CMK (cell line): Measurements from ENCODE around the gene LCMT1.
A peak's percentile ranks its signal among the peaks of the same experiment; 100 is the strongest.
"Not testable (repeated sequence)": the region's sequence is repeated elsewhere in the genome, so short reads cannot be mapped to it uniquely, and the experiment has no call there.

ENCODE experiments used
- DNase-seq: peaks from one replicate; pipeline ENCODE4 v3.0.0-alpha.2; 2010; ENCODE audit warnings: low read depth

Gene LCMT1

DNA sequence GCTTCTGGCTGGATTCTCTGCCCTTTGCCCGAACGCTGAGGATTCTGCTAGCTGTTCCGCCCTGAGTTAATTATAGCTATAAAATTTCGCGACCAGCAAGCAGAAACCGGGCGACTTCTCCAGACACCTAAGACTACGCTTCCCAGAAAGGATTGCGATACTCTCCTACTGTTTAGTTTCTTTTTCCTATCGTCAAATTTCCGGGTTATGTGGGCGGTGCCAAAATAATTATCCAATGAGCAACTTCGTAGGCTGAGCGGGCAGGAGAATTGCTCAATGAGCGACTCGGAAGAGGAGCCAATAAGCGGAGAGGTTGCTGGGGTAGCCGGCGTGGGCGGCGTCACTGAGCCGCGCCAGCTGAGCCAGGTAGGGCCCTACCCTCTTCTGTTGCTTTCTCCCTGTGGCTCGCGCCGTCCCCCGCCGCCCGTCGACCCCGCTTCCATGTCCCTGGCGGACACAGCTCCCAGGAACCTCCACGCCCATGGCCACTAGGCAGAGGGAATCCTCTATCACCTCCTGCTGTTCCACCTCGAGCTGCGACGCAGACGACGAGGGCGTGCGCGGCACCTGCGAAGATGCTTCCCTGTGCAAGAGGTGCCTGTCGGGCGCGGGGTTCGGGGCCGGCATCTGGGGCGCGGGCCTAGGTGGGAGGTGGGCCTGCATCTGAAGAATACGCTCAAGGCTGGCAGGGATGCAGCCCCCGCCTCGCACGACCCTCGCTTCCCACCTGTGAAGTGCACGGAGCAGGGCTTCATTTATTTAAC lies at the start of gene LCMT1:
TSS of gene LCMT1 (plus strand) at position 340 of the 764 bp plus-strand sequence. CDS start at position 482, 142 bp downstream.
- peak; percentile 89 for DNase-seq

DNA sequence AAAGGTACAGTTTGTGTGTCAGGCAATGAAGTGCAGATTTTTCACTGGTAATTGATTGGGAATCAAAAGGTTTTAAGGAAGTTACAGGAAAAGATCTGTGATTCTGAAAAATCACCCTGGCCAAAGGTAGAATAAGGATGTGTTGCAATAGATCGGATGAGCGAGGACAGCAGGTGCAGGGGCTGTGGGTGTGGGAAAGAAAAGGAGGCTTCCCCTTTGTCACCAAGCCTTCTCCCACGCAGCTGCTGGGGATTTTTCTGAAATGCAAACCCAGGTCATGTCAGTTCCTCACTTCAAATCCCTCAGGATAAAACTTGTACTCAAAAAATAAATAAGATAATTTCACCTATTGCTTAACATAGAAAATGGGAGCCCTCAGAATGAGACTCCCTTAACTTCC lies 48.4 kb upstream of the LCMT1 start:
- no peak for DNase-seq

DNA sequence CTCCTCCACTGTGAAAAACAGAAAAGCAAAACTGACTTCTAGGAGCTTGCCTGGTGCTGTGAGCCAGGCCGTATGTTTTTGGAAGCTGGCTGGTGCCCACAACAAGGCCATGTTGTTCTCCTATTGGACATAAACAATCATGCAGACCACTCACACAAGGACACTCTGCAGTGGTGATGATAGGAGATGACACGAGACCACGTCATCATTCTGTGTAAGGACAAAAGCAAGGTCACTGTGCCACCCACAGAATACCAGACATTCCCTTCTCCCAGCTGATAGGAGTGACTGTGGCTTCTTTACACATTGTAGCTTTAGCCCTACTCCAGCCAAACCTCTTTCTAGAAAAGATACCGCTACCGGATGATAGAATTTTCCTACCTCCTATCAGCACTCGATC lies 47.7 kb upstream of the LCMT1 start:
- no peak for DNase-seq

DNA sequence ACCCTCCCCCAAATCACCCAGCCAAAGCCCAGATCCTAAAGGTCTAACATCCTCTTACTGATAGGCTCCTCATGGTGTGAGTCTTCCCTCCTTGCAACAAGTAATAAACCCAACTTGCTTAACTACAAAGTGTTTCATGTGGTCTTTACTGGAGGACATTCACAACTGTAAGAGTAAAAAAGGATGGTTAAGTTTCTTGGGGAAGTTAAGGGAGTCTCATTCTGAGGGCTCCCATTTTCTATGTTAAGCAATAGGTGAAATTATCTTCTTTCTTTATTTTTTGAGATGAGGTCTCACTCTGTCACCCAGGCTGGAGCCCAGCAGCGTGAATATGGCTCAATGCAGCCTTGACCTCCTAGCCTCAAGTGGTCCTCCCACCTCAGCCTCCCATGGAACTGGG lies 47.3 kb upstream of the LCMT1 start:
- not testable (repeated sequence) for DNase-seq

DNA sequence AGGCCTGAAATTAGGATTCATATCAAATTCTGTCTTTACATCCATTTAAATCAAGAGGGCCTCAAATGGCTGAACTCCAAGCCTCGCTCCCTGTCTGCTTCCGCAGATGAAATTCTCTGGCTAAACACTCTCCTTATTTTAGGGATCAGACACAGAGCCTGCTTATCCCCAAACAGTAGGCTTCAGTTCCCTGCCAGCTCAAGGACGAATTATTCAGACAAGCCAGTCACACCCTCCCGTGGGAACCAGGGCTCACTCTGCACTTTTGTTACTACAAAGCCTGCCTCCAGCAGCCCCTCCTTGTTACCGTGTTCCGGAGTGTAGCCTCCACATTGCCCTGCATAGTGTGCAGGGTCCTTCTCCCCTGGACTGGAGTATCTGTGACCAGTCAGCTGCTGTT lies 46.6 kb upstream of the LCMT1 start:
- no peak for DNase-seq

DNA sequence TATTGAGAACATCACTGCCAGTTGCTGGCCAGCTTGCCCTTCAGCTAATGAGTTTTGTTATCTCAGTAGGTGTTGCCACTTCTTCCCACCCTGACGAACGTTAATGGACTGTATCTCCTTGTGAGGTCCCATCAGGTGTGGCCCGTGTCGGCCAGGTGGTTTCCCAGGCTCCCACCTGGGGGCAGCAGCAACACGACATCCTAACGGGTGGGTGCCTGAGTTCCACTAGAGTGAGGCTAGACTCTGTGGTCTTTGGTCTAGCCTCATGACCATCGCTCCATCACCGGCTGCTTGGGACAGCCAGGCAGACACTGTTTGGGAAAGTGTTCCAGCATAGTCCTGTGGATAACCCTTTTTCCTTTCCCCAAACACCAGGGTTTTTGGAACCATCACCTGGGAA lies 45.6 kb upstream of the LCMT1 start:
- DNase-seq, result no peak

DNA sequence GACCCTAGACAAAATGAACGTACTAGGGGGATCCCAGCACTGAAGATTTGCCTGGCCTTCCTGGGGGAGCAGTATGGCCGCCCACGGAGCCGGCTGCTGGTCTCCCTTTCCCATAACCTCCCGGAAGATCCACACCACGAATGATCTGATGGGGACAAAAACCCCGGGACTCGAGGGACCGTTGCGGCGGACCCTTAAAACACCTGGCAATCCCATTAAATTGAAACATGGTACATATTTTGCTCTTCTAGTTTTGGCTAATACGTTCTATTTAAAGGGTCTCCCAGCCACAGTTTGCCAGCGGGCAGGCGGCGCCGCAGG lies 45.2 kb upstream of the LCMT1 start:
- DNase-seq, result no peak

DNA sequence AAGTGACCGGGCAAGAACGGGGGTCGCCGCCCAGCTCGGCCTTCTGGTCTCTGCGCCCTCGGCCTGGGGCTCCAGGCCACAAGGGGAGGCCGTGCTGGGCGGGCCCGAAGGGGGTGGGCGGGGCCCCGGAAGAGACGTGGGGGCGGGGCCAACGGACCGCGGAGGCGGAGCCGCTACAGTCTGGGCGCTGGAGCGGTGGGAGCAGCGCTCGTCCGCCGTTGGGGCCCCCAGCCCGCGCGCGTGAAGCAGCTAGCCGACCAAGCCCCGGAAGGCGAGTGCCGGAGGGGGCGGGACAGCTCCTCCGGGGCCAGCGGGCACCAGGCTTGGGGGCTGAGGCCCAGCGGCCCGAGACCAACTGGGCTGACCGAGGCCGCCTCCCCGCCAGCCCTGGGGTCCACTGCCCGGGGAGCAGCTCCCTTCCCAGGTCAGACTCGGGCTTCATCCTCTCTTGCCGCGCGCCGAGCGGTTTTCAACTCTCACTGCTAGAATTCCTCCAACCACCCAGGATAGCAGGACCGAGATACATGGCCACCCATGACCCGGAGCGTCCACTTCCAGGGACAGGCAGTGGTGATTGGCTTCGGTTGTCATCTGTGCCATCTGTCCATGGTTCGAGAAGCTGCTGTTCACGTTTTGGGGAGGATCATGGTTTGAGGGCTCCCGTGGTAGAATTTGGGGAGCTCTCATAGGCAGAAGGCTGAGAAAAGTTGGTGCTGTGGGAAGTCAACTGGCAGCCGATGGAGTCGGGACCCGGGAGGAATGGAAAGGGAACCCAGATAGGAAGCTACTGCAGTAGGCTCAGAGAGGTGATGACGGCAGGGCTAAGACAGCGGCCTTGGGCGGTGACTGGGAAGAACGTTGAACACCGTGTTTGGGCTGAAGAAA lies 44.6 kb upstream of the LCMT1 start:
- DNase-seq, result peak; percentile 69

DNA sequence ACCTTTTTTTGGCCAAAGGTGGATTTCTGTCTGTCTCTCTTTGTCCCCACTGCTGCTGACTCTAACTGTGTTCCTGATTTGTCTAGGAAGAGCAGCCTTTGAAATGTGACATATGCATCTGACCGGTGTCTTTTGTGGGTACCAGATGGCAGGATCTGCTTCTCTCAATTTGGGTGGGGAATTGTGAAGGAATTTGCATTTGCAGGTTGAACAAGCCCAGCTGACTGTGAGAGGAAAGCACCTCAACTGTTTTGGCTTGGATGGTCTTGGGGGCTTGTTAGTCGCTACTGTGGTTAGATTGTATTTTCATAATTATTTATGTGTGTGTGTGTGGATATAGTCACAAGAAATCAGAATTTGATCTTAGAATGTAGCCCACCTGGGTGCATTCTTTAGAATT lies 37.7 kb upstream of the LCMT1 start:
- no peak for DNase-seq

DNA sequence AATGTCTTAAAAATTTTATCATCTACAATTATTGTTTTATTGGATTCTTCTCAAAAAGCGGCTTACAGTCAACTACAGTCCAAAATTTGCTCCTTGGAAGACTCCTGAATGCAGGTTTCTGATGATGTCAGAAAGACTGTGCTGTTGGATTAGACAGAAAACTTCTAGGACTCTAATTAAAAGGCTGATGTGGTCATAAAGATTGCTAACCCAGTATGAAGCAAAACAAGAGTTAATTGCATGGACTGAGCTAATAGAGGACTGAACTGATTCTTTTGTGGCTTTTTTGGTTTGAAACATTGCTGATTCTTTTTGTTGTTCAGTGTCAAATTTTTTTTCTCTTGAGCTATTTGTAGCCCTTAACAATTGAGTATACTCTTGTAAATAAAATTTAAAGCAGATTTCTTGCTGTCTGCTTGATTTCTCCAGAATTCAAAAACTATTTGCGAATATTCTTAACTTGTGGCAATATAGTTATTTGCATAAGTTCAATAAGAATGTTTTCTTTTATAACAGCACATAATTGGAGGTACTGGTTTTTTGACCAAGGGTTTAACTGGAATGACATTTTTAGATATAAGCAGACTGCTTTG lies 33.1 kb upstream of the LCMT1 start:
- DNase-seq, result no peak

DNA sequence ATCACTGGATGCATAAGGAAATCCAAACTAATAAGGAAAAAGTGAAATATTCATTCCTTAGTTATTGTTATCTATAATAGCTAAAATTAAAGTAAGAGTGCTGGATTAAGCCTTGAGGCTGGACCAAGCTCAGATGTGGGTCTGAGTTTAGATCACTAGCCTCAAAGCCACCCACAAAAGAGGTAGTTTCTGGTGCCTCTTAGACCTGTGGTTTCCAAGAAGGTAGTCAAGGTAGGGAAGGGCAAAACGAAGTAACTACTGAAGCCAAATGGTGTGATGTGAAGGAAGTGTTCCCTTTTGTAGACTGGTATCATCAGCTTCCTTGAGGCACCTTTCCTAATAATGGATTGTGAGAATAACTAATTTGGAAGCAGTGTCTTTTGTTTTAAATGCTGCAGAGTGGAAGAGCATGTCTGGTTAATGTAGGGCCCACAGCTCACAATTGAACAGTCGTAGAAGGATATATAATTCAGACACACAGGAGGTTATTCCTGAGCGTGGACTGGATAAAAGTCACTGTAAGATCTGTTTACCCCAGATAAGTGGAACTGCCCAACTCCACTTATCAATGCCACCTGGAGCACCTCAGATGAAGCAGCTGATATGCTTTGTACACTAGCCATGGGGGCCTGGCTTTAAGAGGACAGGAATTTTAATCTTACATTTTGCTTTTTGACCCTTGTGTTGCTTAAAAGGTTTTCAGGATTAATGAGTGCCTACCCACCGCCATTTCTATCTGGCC lies 31.7 kb upstream of the LCMT1 start:
- no peak for DNase-seq

DNA sequence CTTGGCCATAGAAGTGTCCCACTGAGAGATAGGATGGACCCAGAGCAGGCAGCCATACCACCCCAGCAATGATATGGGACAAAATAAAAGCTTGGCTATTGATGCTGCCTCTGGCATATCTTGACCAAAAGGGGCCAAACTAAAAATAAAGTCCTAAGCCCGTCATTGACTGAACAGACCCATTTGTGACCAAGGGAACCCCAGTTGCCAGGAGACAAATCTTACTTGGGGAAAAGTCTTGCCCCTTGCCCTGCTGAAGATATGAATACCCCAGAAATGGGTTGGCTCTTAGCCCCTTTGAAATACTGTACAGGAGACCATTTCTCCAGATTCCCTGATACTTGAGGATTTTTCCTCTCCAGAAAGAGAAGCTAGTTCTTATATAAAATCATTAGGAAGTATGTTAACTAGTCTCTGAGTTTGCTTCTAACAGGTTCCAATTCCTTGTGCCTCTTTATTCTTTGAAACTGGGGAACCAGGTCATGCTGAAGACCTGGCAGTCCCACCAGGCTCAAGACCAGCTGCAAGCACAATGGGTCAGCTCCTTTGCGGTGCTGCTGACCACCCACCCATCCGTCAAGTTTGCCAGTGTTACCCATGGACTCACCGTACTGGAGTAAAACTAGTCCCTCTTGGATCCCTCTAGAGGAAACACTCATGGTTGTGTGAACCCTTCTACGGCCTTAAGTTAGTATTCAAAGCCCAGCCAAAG lies 31.0 kb upstream of the LCMT1 start:
- no peak for DNase-seq

DNA sequence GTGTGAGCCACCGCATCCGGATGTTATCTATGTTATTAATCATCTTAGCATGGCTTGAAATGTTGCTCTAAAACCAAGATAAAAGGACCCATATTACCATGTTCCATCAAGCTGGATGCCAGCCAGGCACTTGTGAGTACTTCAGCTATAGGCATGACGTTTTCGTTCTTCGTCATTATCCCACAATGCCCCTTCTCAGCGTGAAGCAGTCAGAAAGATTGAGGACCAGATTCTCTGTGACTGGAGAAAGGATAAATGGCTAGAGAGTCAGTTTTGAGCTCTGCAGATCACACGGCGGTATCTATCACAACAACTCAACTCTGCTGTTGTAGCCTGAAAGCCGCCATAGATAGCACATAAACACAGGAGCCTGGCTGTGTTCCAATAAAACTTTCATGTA lies 29.8 kb upstream of the LCMT1 start:
- DNase-seq, result no peak

DNA sequence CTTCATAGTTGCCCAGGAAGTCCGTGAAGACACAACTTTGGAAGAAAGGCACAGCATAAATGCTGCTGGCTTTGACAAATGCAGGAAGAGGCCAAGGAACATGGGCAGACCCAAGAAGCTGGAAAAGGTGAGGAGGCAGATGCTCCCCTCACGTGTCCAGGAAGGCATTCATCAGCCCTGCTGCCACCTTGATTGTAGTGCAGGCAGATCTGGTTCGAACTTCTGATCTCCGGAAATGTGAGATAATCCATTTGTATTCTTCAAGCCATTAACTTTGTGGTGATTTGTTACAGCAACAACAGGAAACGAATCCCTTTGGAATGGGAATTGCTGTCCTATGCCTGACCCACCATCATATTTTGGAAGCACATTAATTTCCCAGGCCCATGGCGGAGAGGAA lies 28.5 kb upstream of the LCMT1 start:
- no peak for DNase-seq

DNA sequence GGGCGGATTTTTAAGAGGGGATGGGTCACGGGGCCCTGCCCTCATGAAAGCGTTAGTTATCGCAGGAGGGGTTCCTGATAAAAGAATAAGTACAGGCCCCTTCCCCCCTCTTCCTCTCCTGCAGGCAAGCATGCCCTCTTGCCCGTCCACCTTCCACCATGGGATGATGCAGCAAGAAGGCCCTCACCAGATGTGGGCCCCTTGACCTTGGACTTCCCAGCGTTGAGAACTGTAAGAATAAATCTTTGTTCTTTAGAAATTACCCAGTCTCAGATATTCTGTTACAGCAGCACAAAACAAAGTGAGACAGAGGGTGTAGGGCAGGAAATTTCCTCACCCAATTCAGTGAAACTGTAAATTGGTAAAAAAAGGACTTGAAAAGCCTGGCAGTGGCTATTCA lies 27.8 kb upstream of the LCMT1 start:
- DNase-seq, result no peak

DNA sequence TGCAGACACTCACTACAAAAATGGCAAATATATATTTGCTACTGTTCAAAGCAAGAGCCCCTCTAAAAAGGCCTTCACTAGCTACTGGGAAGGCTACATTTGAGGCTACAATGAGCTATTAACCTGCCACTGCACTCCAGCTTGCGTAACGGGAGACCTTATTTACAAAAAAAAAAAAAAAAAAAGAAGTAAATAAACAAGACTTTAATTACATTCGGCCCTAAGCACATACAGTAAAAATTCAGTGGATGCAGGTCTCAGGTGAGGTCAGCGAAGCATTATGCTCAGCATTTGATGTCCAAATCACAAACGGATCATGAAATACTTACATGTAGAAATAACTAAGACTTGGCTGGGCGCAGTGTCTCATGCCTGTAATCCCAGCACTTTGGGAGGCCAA lies 26.7 kb upstream of the LCMT1 start:
- no peak for DNase-seq

DNA sequence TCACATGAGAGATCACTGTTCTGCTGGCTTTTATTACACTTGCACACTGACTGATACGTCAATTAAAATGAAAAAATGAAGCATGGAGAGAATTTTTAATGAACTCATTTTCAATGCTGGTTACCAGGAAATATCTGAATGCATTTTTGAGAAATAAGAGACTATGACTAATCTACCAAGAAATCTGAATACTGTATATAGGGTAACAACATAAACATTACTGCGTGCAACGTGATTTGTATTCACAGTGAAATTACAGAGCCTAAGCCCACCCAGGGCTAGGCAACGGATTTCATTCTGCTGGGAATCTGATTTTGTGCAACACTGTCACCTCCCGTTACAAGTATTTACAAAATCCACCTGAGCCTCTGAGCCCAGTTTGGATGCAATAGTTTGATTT lies 23.8 kb upstream of the LCMT1 start:
- no peak for DNase-seq

DNA sequence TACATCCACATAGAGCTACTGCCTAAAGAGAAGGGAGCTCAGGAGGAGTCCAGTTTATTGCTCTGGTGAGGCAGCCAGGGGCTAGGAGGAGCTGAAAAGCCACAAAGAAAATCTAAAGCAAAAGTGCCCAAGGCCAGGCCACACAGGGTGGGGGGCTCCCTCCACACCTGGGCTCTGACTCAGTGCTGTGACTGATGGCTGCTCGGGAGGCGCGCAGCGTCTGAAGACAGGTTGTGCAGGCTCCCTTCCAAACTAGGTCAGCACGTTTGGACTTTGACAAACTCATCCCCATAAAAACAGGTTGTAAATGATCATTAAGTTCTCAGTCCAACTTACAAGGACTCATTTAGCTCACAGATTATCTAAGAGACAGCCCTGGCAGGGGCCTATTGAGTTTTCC lies 22.2 kb upstream of the LCMT1 start:
- DNase-seq, result no peak

DNA sequence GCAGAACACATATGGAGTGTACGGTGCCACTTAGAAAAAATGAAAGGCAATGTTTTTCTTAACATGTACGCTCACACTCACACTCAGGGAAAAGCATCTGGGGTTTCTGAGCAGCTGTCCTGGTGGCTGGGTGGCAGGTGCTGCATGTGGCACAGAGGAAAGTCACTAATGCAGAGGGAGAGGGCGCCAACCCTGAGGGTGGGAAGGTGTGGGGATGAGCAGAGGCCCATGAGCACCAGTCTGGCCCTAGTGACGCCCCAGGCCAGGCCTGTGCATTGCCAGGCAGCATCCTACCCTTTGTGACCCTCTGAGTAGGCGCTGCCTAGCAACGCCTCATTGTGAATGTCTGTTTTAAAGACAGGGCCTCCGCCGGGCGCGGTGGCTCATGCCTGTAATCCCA lies 19.1 kb upstream of the LCMT1 start:
- DNase-seq, result no peak

DNA sequence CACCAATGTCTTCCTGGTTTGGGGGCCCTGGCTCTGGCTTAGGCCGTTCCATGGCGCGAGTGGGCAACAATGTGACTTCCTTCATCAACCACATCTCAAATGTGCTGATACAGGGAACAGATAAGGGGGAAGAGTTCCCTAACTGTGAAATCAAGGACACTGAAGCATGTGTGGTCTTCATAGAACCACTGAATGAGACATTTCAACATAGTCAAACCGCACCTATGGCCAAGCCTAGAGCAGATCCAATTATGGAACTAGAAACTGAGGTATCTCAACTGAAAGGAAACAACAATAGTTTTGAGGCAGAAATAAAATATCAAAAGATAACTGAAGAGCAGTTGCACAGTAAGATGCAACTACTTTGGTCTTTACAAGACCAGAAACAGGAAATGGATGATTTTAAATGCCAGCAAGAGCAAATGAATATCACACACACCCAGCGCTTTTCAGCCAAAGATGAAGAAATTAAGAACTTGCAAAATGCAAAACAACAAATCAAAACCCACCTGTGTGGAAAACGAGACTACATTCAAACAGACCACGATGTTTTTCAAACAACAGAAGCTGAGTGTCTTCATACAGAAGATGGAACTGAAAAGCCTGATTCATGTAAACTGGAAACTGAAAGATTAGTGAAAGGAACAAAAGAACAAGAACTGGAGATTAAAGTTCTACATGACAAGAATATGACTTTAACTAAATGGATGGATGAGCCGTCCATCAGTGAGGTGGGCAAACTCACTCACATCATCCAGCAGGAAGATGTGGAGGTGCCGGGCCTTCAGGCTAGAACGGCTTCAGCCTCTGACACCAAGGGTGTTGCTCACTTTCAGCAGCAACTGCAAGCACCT lies 18.1 kb upstream of the LCMT1 start:
- DNase-seq, result no peak

DNA sequence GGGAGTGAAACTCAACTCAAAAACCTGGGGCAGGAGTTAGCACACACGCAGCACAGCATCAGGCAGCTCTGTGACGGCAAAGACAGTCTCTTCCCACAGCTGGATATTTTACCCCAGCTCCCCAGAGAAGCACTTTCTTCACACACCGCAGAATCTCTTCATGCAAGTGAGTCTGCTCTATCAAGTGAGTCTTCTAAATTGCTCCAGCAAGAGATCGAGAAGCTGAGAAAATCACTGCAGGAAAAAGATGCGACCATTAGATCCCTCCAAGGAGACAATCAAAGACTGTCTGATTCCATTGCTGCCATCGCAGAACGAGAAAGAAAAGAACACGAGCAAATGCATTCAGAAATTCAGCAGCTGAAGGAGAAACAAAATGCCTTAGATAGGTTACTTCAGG lies 16.9 kb upstream of the LCMT1 start:
- no peak for DNase-seq
